HepG2 (cell line): ENCODE measurements around the gene GRPEL2. TPM values are rescaled to one million over a fixed set of nuclear protein-coding genes. Genes with fewer than 3 reads are reported as not detected.

Experiments used
- ATM ChIP-seq: fragments of 450-650 bp; IDR thresholded peaks from 2 replicates; pipeline ENCODE4 v1.7.1; 2017; ENCODE audit warnings: mild to moderate bottlenecking, borderline replicate concordance
- CBFB ChIP-seq: sonication (generic); formaldehyde crosslinking; IDR thresholded peaks from 2 replicates; pipeline ENCODE4 v1.4.0; 2020; ENCODE audit warnings: missing genetic modification reagents
- CENPX ChIP-seq: sonication (generic); formaldehyde crosslinking; IDR thresholded peaks from 2 replicates; pipeline ENCODE4 v1.9.0; 2021; ENCODE audit warnings: mild to moderate bottlenecking, missing genetic modification reagents, moderate library complexity
- EED ChIP-seq: sonication (generic); formaldehyde crosslinking; IDR thresholded peaks from 2 replicates; pipeline ENCODE4 v1.5.0; 2020; ENCODE audit warnings: mild to moderate bottlenecking, missing genetic modification reagents
- FOXM1 ChIP-seq: sonication (generic); formaldehyde crosslinking; IDR thresholded peaks from 2 replicates; pipeline ENCODE4 v1.5.0; 2020; ENCODE audit warnings: missing genetic modification reagents
- HNRNPLL ChIP-seq: fragments of 200-400 bp; formaldehyde crosslinking; IDR thresholded peaks from 2 replicates; pipeline ENCODE4 v1.6.1; 2017; ENCODE audit warnings: mild to moderate bottlenecking, low read depth, low read length; ENCODE audit not compliant: poor library complexity, severe bottlenecking
- NFIC ChIP-seq: IDR thresholded peaks from 2 replicates; pipeline ENCODE4 v1.6.1; 2012; ENCODE audit warnings: mild to moderate bottlenecking, low read length, inconsistent platforms
- PHF20 ChIP-seq: sonication (generic); formaldehyde crosslinking; IDR thresholded peaks from 2 replicates; pipeline ENCODE4 v1.5.0; 2020; ENCODE audit warnings: mild to moderate bottlenecking, missing genetic modification reagents
- RXRB ChIP-seq: IDR thresholded peaks from 2 replicates; pipeline ENCODE4 v1.6.1; 2016; ENCODE audit warnings: borderline replicate concordance, missing genetic modification reagents, missing compliant biosample characterization
- SALL2 ChIP-seq: sonication (generic); formaldehyde crosslinking; IDR thresholded peaks from 2 replicates; pipeline ENCODE4 v1.8.1; 2023; ENCODE audit warnings: mild to moderate bottlenecking, missing genetic modification reagents, inconsistent platforms
- SIX1 ChIP-seq: sonication (generic); formaldehyde crosslinking; IDR thresholded peaks from 2 replicates; pipeline ENCODE4 v1.4.0; 2020; ENCODE audit warnings: missing genetic modification reagents, borderline replicate concordance
- SOX5 ChIP-seq: IDR thresholded peaks from 2 replicates; pipeline ENCODE4 v1.6.1; 2016; ENCODE audit warnings: borderline replicate concordance
- SPEN ChIP-seq: sonication (generic); formaldehyde crosslinking; IDR thresholded peaks from 2 replicates; pipeline ENCODE4 v1.5.1; 2020; ENCODE audit warnings: low read depth, mild to moderate bottlenecking, missing genetic modification reagents
- ZC3H13 ChIP-seq: sonication (generic); formaldehyde crosslinking; IDR thresholded peaks from 2 replicates; pipeline ENCODE4 v1.8.1; 2023; ENCODE audit warnings: mild to moderate bottlenecking, missing genetic modification reagents, moderate library complexity
- ZFP36L2 ChIP-seq: sonication (generic); formaldehyde crosslinking; IDR thresholded peaks from 2 replicates; pipeline ENCODE4 v1.4.0; 2020; ENCODE audit warnings: missing genetic modification reagents
- ZNF20 ChIP-seq: sonication (generic); formaldehyde crosslinking; IDR thresholded peaks from 2 replicates; pipeline ENCODE4 v1.4.0; 2020; ENCODE audit warnings: mild to moderate bottlenecking, moderate library complexity, missing genetic modification reagents
- ZNF549 ChIP-seq: sonication (generic); formaldehyde crosslinking; IDR thresholded peaks from 2 replicates; pipeline ENCODE4 v1.5.0; 2020; ENCODE audit warnings: missing genetic modification reagents
- ZNF563 ChIP-seq: sonication (generic); formaldehyde crosslinking; IDR thresholded peaks from 2 replicates; pipeline ENCODE4 v1.8.0; 2022; ENCODE audit warnings: mild to moderate bottlenecking, moderate library complexity, missing genetic modification reagents
- ZNF589 ChIP-seq: sonication (generic); formaldehyde crosslinking; conservative IDR thresholded peaks from 2 replicates; pipeline ENCODE4 v1.8.0; 2022; ENCODE audit warnings: mild to moderate bottlenecking, moderate library complexity, missing genetic modification reagents
- ZNF777 ChIP-seq: sonication (generic); formaldehyde crosslinking; IDR thresholded peaks from 2 replicates; pipeline ENCODE4 v1.4.0; 2020; ENCODE audit warnings: missing genetic modification reagents
- ZNF790 ChIP-seq: sonication (generic); formaldehyde crosslinking; IDR thresholded peaks from 2 replicates; pipeline ENCODE4 v1.8.0; 2022; ENCODE audit warnings: missing genetic modification reagents, mild to moderate bottlenecking, borderline replicate concordance
- ZNF879 ChIP-seq: sonication (generic); formaldehyde crosslinking; IDR thresholded peaks from 2 replicates; pipeline ENCODE4 v1.8.1; 2023; ENCODE audit warnings: missing genetic modification reagents
- ZXDC ChIP-seq: sonication (generic); formaldehyde crosslinking; IDR thresholded peaks from 2 replicates; pipeline ENCODE4 v1.5.0; 2020; ENCODE audit warnings: mild to moderate bottlenecking, missing genetic modification reagents
- polyA plus RNA-seq, 8 experiments: library from polyadenylated mRNA; depleted of rRNA in 3 of 8; stranded (reverse) in 7 of 8; unstranded in 1 of 8; fragments of >200 nt; fragmentation: Illumina TruSeq in 4 of 8; extraction: Trizol in 4 of 8; gene quantifications; 2 replicates each; pipeline versions ENCODE4 v1.2.1 to v1.2.3, GENCODE V29; 2011 to 2016; ENCODE audit warnings: low read depth in 4 of 8, missing spikeins in 1 of 8, mixed read lengths in 1 of 8; ENCODE audit not compliant: insufficient read depth in 1 of 8
- total RNA-seq, 5 experiments: library from RNA; depleted of rRNA; stranded (reverse); fragments of >200 nt; fragmentation: Illumina TruSeq; extraction: Trizol; gene quantifications; 2 replicates each; pipeline ENCODE4 v1.2.3, GENCODE V29; 2016; ENCODE audit warnings: low read depth in 1 of 5
- TF ChIP-seq, protein P1 (sequence below): sonication (generic); formaldehyde crosslinking; IDR thresholded peaks from 2 replicates; pipeline ENCODE4 v1.4.0; 2020; ENCODE audit warnings: missing genetic modification reagents
- TF ChIP-seq, protein P2 (sequence below): sonication (generic); formaldehyde crosslinking; IDR thresholded peaks from 2 replicates; pipeline ENCODE4 v1.5.0; 2020; ENCODE audit warnings: missing genetic modification reagents, mild to moderate bottlenecking, borderline replicate concordance
- TF ChIP-seq, protein P3 (sequence below): sonication (generic); formaldehyde crosslinking; IDR thresholded peaks from 2 replicates; pipeline ENCODE4 v1.8.1; 2022; ENCODE audit warnings: low read depth, mild to moderate bottlenecking, missing genetic modification reagents

Gene GRPEL2
- total and polyA plus RNA-seq, 2 of the 13 experiments (the other 11 are each of a cell fraction or from before 2014, with no cell fraction given): 13.1 to 16.6 TPM

DNA sequence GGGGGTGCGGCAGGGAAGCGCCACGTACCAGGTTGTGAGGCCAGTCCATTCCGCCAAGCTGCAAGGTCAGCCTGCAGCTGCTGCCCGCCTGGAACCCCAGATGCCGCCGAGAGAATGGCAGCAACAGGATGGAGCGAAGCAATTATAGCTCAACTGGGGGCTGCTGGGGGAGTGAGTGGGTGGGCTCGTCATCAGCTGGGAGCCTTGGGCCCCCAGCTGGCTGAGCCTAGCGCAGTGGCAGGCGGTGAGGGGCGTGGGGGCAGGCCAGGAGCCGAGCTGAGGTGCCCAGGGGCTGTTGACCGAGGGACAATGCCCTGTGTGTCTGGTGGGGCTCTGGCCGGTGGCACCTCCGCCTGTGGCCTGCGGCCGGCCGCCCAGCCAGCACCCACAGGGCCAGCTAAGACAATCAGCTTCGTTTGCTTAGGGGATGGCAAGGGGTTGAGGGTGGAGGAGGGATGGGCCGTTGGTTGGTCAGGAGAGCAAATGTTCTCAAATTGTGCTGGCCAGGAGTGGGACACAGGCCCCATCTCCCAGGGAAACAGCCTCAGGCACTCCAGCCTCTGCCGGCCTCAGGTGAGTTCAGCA lies 34.0 kb downstream of the GRPEL2 start, which contains the start of gene IL17B (continued):
- TF ChIP-seq FOXM1 (CRISPR knock-in tag) (no peak), SIX1 (CRISPR knock-in tag) (no peak), PHF20 (no peak), EED (no peak), ZNF777 (CRISPR knock-in tag) (no peak), NFIC (no peak), ZNF20 (no peak), ZNF589 (CRISPR knock-in tag) (0 out of 2 replicates have a peak, but pooled peaks have one; percentile 32), RXRB (CRISPR knock-in tag) (no peak), SOX5 (CRISPR knock-in tag) (no peak), ZNF879 (CRISPR knock-in tag) (no peak), ZFP36L2 (no peak), ZNF549 (no peak), ZNF790 (peak; percentile 69; the same call in 1 of the 2 replicates), ZNF563 (CRISPR knock-in tag) (peak; percentile 45; the same call in 1 of the 2 replicates), SPEN (CRISPR knock-in tag) (no peak; the same call in 1 of the 2 replicates), CBFB (CRISPR knock-in tag) (no peak), CENPX (CRISPR knock-in tag) (no peak), HNRNPLL (no peak), SALL2 (no peak), ZC3H13 (CRISPR knock-in tag) (no peak), ZXDC (CRISPR knock-in tag) (no peak), ATM (no peak)
- TF ChIP-seq, protein P1, sequence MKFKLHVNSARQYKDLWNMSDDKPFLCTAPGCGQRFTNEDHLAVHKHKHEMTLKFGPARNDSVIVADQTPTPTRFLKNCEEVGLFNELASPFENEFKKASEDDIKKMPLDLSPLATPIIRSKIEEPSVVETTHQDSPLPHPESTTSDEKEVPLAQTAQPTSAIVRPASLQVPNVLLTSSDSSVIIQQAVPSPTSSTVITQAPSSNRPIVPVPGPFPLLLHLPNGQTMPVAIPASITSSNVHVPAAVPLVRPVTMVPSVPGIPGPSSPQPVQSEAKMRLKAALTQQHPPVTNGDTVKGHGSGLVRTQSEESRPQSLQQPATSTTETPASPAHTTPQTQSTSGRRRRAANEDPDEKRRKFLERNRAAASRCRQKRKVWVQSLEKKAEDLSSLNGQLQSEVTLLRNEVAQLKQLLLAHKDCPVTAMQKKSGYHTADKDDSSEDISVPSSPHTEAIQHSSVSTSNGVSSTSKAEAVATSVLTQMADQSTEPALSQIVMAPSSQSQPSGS (CRISPR knock-in tag): no peak
- TF ChIP-seq, protein P2, sequence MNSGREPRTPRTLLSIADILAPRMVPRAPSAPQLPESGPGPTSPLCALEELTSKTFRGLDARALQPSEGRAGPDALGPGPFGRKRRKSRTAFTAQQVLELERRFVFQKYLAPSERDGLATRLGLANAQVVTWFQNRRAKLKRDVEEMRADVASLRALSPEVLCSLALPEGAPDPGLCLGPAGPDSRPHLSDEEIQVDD: no peak
- TF ChIP-seq, protein P3, sequence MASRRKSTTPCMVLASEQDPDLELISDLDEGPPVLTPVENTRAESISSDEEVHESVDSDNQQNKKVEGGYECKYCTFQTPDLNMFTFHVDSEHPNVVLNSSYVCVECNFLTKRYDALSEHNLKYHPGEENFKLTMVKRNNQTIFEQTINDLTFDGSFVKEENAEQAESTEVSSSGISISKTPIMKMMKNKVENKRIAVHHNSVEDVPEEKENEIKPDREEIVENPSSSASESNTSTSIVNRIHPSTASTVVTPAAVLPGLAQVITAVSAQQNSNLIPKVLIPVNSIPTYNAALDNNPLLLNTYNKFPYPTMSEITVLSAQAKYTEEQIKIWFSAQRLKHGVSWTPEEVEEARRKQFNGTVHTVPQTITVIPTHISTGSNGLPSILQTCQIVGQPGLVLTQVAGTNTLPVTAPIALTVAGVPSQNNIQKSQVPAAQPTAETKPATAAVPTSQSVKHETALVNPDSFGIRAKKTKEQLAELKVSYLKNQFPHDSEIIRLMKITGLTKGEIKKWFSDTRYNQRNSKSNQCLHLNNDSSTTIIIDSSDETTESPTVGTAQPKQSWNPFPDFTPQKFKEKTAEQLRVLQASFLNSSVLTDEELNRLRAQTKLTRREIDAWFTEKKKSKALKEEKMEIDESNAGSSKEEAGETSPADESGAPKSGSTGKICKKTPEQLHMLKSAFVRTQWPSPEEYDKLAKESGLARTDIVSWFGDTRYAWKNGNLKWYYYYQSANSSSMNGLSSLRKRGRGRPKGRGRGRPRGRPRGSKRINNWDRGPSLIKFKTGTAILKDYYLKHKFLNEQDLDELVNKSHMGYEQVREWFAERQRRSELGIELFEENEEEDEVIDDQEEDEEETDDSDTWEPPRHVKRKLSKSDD: no peak
